Stimulated activated naive CD4-positive, alpha-beta T cell treated with Interleukin-2 at 50 U/mL for 16 hours (primary cell): ENCODE measurements around the gene COX11.
A peak's percentile ranks its signal among the peaks of the same experiment; 100 is the strongest.

Source experiments
- DNase-seq: peaks from one replicate; lab custom pipeline; 2025; lab: John Stamatoyannopoulos, UW

The COX11 gene, protein sequence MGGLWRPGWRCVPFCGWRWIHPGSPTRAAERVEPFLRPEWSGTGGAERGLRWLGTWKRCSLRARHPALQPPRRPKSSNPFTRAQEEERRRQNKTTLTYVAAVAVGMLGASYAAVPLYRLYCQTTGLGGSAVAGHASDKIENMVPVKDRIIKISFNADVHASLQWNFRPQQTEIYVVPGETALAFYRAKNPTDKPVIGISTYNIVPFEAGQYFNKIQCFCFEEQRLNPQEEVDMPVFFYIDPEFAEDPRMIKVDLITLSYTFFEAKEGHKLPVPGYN

DNA sequence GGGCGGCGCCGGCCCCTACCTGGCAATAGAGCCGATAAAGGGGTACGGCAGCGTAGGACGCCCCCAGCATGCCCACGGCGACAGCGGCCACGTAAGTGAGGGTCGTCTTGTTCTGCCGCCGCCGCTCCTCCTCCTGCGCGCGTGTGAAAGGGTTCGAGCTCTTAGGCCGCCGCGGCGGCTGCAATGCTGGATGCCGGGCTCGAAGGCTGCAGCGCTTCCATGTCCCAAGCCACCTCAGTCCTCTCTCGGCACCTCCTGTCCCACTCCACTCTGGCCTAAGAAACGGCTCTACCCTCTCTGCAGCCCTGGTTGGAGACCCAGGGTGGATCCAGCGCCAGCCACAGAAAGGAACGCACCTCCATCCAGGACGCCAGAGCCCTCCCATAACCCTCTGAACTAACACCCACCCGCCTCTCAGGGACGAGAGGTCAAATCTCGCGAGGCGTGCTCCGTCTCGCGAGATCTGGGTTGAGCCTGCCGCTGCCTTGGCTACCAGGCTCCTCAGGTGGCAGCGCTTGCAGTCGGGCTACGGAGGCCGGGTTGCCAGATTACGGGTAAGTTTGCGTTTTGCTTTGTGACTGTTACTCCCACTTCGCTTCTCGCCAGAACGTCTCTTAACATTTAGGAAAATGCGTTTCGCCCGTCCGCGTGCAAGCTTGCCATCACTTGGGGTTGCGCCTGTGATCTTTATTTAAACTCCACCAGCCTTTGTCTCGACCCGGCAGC, at the start of gene COX11, which contains the start of gene STXBP4:
COX11 (minus strand) TSS at position 393 of the 726 bp plus-strand sequence; CDS start at position 385, 8 bp downstream.
STXBP4 (plus strand) TSS at position 504 of the 726 bp plus-strand sequence. CDS start 17,455 bp downstream, outside the sequence.
- DNase-seq: peak; percentile 88

DNA sequence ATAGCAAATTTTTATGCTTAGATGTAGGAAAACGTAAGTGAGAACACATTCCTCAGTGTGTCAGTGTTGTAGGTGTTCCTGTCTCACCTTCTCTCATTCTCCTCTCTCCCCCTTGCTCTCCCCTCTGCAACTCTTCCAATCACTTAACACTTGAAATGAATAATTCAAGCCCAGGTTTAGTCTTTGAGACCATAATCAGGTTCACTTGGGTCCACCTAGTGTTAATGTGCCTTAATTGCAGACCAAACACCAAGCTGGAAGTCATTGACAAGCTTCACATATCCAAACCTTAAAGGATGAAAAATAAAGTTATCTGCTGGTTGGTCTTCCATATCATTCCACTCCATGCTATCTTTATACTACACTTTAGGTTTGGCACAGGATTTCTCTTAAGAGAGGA, 37.1 kb upstream of the COX11 start:
- DNase-seq: no peak

DNA sequence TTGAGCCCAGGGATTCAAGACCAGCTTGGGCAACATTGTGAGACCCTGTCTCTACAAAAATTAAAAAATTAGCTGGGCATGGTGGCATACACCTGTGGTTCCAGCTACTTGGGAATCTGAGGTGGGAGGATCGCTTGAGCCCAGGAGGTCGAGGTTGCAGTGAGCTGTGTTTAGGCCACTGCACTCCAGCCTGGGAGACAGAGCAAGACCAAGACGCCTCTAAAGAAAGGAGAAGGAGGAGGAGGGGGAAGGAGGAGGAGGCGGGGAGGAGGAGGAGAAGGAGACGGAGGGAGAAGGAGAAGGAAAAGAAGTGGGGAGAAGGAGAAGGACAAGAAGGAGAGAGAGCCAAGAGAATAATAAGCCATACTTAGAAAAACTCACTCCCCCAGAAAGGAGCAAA, 36.0 kb upstream of the COX11 start:
- DNase-seq: no peak

DNA sequence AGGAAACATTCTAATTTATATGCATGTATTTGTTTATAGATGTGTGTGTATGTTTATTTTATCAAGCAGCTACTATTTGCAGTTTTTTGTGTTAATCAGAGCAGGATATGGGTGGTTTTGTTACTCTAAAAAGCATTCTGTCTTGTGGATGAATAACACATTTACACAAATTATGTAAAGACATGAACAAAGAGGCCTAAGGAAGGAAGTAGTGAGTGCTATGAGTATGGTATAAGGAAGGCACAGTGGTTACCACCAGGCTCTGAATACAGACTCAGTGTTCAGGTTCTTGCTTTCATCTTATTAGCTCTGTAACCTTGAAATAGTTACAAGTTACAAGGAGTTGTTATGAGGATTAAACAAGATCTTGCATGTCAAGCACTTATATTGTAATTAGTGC, 34.0 kb upstream of the COX11 start:
- DNase-seq: no peak

DNA sequence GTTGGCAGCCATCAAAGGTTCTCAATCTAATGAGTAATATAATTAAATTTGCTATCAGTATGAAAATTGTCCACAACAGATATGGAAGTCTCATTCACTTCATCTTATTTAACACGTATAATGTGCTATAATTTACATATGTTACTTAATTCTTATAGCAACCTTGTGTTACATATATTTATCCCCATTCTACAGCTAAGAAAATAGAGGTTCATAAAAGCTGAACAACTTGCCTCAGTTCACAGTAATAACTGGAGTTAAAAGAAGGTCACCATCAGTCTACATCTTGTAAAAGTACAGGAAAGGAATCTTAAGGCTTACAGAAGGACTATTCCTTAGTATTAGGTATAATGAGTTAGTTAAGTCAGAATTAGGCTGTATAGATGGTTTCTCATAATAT, 28.0 kb upstream of the COX11 start:
- no peak for DNase-seq

DNA sequence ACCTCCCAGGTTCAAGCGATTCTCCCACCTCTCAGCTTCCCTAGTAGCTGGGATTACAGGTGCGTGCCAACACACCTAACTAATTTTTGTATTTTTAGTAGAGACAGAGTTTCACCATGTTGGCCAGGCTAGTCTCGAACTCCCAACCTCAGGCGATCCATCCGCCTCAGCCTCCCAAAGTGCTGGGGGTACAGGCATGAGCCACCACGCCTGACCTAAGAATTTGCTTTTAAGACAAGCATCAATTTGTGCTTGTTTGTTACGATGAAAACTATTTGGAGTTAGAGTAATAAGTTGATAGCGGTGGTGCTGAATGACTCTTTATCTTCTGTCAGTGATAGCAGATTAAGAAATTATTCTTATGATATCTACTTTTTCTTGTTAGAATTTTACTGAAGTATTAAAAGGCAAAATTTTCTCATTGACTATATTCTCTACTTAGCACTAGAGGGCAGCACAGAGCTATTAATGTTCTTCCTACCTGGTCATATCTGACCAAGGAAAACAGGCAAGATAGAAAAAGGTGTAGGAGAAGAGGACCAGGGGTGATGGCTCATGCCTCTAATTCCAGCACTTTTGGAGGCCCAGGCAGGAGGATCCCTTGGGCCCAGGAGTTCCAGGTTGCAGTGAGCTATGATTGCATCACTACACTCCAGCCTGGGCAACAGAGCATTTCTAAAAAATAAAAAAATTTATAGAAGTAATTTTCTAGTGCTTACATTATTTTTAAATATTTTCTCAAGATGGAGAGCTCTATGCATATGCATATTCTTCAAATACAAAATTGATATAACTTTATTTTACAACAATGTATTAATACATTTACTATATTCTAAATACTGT, 24.6 kb upstream of the COX11 start:
- no peak for DNase-seq

DNA sequence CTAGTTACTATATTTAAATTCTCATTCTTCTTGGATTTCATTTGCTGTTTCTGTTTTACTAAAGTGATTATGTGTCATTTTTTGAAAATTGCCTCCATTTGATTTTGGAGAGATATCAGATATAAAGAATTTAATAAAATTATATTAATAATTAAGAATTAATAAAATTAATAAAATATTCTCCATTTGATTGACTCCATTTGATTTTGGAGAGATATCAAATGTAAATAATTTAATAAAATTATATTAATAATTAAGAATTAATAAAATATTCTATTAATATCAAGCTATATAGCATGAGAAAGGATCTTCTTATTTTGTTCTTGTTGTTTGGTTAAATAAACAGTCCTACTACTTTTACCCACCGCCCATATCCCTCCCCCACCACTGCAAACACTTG, 23.1 kb upstream of the COX11 start:
- DNase-seq: no peak

DNA sequence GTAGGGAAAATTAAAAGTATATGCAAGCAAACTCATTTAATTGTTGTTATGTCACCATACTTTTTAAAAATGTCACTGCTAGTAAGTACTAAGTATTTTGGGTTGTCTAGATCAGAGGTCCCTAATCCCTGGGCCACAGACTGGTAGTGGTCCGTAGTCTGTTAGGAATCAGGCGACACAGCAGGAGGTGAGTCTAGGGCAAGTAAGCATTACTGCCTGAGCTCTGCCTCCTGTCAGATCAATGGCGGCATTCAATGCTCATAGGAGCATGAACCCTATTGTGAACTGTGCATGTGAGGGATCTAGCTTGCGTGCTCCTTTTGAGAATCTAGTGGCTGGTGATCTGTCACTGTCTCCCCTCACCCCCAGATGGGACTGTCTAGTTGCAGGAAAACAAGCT, 21.7 kb upstream of the COX11 start:
- DNase-seq: no peak

DNA sequence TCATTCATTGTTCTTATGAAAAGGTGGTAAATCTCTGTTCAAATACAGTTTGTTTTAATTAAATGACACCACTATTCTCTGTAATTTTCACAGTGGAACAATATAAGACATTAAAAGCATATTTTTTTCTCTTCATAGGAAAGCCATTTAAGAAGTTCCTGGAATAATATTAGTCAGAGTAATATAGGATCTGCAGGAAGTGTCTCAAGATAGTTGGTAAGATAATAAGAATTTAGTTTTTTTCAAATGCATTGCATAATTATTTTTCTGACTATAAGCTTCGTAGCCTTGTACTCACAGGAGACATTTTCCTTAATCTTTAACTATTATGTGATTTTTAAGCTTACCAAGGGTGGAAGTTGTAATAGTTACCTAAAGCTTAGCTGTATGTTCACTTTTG, 17.0 kb upstream of the COX11 start:
- no peak for DNase-seq

DNA sequence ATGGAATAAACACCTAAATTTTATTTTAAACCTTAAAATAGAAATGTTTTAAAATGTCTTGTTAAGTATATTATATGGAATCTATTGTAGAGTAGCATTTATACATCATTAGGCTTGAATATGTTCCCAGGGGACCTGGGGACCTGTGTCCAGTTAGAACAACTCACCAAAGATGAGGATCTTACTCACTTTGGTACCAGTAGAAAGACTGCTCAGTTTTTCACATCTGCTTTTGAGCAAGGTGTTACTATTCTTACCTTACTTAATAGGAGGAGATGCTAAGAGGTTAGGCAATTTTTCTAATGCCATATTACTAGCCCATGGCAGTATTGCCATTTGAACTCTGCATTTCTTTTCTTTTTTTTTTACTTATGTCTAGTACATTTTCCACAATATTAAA, 14.8 kb upstream of the COX11 start:
- no peak for DNase-seq

DNA sequence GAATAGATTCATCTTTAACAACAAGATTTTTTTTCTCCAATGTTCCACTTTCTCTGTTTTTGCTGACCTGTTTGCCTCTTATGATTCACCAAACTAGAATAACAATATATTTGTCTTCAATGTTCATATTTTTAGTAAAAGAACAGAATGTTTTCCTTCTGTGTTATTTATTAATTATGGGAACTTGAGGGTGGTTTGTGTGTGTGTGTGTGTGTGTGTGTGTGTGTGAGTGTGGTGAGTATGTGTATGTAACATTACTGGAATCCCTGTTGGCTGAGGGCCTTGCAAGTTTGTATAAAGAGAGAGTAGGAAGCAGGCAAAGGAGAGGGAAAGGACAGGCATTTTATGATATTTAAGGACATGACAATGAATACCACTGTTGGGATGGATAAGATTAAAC, 13.9 kb upstream of the COX11 start:
- no peak for DNase-seq

DNA sequence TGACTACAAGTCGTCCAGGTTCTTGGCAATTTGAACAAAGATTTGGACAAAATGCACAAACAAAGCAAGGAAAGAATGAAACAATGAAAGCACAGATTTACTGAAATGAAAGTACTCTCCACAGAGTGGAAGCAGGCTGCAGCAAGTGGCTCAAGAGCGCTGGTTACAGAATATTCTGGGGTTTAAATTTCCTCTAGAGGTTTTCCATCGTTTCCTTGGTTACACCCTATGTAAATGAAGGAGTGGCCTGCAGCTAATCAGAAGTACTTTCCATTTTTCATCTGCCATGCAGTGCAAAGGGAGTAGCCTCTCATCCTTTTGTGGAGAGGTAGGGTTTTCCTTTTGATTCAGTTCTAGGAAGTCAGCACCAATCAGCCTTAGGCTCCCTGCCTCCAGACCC, 11.9 kb upstream of the COX11 start:
- DNase-seq: no peak

DNA sequence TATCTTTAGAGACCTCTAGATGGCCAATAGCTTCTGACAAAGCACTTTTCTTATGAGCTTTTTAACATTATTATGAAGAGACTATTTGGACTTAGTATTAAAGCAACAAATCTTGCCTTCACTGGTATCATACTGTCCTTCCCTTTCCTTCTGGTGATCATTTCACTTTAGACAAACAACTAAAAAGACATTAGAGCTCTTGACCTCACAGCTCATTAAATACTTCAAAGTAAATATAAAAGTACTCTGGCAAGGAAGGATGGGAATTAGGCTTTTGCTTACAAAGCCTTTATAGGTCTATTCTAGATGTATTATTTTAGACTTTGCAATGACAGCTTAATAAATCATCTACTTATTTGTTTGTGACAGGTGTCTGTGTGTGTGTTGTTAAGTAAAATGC, 11.2 kb upstream of the COX11 start:
- no peak for DNase-seq

DNA sequence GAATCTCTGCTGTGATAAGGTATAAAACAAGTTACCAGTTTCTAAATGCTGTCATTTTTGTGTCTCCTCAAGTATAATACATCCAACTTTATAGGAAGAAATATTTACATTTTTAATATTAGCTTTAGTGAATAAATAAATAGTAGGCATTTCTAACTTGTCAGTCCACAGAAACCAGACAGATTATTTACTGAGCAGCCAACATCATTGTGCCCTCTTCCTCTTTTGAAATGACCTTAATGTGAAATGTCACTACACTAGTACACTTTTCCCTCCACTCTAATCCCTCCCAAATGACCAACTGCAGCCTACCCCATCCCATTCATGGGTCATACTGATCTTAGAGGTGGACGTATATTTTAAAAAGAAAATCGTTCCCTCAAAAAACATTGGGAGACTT, 9.3 kb upstream of the COX11 start:
- no peak for DNase-seq

DNA sequence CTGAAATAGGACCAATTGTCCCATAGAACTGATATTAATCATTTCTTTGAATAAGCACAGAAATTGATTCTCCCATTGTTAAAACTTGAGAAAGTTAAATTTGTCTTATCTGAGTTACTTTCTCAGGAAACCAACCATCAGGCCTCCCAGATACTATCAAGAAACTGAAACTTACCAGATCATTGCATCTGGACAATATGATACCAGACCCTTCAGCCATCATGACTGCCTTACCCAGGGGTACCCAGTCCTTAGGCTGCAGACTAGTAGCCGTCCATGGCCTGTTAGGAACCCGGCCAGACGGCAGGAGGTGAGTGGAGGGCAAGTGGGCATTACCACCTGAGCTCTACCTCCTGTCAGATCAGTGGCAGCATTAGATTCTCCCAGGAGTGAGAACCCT, 7.9 kb upstream of the COX11 start:
- no peak for DNase-seq

DNA sequence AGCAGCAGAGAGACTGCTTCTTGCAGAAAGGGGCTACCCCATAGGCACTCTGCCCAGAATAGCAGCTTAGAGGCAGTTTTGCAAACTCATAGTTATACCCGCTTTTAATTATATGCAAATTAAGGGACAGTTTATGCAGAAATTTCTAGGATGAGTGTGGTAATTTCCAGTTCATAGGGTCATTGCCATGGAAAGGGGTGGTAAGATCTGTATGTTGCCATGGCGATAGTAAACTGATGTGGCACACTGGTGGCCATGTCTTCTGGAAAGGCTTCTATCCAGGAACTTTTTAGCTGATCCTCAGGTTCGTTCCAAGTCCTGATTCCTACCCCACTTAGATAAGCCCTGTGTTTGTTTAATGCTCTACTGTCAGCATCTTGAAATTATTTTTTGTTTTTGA, 6.3 kb upstream of the COX11 start:
- DNase-seq: no peak

DNA sequence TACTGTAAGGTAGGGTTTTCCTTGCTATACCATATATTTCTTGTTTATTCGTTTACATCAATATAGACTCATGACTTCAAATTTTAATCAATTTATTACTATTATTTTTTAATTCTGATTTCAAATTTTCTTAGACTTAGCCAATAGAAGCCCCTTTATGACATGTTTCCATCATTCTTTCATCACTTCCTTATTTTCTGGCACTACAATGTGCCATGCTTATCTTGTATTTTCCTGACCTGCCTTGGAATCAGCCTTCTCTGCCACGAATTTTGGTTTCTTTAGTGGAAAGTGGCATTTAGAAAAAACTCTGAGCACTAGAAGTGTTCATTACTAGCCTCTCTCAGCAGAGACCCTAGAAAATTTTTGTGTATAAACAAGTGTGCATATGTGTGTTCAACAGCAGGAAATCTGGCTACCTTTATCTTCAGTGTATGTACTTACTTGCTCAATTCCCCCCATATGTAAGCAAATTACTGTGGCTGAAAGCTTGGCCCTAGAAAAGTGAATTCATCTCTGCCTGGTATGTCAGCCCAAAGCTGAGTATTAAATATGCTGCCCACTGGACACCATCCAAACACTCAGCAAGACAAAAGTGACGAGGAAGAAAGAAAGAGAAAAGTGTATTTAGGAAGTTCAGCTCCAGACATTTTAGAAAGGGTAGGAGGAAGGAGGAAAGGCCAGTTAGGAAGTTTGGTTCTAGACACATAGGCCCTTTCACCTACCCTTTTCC, 4.1 kb upstream of the COX11 start:
- DNase-seq: no peak

DNA sequence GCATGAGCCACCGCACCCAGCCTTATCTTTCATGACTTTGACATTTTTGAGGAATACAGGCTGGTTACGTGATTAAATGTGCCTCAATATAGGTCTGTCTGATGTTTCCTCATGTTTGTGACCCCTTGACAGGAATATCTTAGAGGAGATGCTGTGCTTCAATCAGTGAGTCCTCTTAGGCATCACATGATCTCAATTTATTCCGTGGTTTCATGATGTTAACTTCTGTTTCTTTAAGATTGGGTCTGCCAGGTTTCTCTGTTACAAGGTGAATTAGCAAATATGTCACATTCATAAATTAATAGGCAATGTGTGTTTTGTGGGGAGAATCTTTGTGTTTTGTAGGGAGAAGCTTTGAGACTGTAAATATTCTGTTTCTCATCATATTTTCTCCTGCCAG, 3.4 kb upstream of the COX11 start:
- DNase-seq: no peak

DNA sequence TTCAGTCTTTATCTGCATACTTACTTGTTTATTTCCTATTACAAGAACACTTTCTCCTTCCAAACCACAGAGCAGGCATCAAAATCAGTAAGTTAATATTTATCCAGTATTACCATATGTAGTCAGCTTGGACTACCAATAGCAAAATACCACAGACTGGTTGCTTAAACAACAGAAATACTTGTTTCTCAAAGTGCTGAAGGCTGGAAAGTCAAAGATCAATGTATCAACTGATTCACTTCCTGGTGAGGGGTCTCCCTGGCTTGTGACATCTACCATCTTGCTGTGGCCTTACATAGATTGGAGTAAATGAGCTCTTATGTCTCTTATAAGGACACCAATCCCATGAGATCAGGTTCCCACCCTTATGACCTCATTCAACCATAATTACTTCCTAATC, 2.7 kb upstream of the COX11 start:
- no peak for DNase-seq

DNA sequence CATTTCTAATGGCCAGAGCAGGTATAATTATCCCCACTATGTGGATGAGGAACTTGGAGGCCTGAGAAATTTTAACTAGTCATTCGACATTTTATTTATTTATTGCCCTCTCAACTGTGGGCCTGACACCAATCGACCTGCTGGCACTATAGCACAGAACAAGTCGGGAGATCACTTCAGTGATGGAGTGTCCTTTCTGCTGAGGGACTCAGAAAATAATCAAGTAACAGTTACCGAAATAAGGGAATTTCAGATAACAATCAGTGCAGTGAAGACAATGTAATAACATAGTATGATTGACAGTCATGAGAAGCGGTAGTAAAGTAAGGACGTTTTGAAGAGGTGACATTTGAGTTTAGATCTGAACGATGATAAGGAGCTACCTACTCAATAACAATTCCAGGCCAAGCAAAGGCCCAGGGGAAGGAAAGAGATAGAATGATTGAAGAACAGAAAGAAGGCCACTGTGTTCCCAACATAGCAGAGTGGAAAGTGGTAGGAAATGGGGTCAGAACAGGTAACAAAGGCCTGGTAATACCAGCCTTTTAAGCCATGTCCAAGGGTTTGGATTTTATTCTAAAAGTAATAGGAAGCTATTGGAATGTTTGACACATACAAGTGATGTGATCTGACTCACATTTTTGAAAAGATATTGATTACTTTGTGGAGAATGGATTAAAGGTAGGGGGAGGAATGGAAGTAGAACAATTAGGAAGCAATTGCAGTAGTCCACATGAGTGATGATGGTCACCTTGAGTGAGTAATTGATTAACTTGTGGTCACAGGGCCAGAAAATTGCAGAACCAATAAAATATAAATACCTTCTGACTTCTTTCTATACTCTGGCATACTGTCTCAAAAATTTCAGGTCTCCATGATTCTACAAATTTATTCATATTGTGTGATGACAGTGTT, 1.5 kb upstream of the COX11 start:
- DNase-seq: no peak

DNA sequence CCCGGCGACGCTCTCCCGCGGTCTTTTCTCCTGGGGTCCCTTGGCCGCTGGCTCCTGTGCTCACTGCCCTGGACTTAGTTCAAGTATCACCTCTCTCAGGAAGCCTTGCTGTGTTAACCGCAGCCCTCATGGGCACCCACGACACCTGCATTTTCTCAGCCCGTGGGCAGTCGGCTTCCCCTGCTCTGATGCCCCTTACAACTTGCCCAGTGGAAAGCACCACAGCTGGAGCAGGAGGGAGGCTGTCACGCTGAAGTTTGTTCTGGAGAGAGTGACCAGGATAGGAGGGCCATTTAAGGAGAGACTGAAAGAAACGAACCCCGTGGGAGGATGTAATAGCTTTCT, 506 bp upstream of the COX11 start:
- DNase-seq: no peak
